ENCODE data around the gene KRTAP3-3.

GRCh38 chr17:41018541-41018940 is 24.6 kb upstream of the KRTAP3-3 start:
- TF ChIP-seq CTCF (IDR thresholded peaks at IDR 0.05; ENCODE audit: insufficient read depth, low read length, poor library complexity, severe bottlenecking) (no peak), EZH2phosphoT487 (conservative IDR thresholded peaks at IDR 0.05; ENCODE audit: low read length) (no peak)

Measured in SU-DHL-6 (cell line).